ENCODE data around the gene CWC25.

DNA sequence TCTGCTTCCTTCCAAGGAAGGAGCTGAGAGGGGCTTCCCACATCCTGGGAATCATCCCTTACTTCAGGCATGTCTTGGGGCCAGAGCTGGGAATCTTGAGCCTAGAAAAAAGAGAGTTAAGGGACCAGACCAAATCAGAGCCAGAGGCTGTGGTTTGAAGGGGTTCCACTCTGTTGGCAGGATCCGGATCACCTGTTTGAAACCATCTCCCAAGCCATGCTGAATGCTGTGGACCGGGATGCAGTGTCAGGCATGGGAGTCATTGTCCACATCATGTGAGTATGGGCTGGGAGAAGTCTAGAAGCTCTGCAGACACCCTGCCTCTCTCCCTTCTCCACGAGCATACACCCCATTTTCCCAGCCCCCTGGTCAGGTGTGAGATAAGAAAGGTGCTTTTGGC, 62.9 kb downstream of the CWC25 start:
- TF ChIP-seq, protein P1, sequence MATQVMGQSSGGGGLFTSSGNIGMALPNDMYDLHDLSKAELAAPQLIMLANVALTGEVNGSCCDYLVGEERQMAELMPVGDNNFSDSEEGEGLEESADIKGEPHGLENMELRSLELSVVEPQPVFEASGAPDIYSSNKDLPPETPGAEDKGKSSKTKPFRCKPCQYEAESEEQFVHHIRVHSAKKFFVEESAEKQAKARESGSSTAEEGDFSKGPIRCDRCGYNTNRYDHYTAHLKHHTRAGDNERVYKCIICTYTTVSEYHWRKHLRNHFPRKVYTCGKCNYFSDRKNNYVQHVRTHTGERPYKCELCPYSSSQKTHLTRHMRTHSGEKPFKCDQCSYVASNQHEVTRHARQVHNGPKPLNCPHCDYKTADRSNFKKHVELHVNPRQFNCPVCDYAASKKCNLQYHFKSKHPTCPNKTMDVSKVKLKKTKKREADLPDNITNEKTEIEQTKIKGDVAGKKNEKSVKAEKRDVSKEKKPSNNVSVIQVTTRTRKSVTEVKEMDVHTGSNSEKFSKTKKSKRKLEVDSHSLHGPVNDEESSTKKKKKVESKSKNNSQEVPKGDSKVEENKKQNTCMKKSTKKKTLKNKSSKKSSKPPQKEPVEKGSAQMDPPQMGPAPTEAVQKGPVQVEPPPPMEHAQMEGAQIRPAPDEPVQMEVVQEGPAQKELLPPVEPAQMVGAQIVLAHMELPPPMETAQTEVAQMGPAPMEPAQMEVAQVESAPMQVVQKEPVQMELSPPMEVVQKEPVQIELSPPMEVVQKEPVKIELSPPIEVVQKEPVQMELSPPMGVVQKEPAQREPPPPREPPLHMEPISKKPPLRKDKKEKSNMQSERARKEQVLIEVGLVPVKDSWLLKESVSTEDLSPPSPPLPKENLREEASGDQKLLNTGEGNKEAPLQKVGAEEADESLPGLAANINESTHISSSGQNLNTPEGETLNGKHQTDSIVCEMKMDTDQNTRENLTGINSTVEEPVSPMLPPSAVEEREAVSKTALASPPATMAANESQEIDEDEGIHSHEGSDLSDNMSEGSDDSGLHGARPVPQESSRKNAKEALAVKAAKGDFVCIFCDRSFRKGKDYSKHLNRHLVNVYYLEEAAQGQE (IDR thresholded peaks at IDR 0.05; ENCODE audit: unreplicated experiment), result no peak
- no peak for TF ChIP-seq CREB1 (CRISPR knock-in tag; IDR thresholded peaks at IDR 0.05; ENCODE audit: low read depth)
- TF ChIP-seq, protein P2, sequence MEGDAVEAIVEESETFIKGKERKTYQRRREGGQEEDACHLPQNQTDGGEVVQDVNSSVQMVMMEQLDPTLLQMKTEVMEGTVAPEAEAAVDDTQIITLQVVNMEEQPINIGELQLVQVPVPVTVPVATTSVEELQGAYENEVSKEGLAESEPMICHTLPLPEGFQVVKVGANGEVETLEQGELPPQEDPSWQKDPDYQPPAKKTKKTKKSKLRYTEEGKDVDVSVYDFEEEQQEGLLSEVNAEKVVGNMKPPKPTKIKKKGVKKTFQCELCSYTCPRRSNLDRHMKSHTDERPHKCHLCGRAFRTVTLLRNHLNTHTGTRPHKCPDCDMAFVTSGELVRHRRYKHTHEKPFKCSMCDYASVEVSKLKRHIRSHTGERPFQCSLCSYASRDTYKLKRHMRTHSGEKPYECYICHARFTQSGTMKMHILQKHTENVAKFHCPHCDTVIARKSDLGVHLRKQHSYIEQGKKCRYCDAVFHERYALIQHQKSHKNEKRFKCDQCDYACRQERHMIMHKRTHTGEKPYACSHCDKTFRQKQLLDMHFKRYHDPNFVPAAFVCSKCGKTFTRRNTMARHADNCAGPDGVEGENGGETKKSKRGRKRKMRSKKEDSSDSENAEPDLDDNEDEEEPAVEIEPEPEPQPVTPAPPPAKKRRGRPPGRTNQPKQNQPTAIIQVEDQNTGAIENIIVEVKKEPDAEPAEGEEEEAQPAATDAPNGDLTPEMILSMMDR (conservative IDR thresholded peaks at IDR 0.05; ENCODE audit: low read depth in 2 of 2), result no peak
- TF ChIP-seq, protein P3, sequence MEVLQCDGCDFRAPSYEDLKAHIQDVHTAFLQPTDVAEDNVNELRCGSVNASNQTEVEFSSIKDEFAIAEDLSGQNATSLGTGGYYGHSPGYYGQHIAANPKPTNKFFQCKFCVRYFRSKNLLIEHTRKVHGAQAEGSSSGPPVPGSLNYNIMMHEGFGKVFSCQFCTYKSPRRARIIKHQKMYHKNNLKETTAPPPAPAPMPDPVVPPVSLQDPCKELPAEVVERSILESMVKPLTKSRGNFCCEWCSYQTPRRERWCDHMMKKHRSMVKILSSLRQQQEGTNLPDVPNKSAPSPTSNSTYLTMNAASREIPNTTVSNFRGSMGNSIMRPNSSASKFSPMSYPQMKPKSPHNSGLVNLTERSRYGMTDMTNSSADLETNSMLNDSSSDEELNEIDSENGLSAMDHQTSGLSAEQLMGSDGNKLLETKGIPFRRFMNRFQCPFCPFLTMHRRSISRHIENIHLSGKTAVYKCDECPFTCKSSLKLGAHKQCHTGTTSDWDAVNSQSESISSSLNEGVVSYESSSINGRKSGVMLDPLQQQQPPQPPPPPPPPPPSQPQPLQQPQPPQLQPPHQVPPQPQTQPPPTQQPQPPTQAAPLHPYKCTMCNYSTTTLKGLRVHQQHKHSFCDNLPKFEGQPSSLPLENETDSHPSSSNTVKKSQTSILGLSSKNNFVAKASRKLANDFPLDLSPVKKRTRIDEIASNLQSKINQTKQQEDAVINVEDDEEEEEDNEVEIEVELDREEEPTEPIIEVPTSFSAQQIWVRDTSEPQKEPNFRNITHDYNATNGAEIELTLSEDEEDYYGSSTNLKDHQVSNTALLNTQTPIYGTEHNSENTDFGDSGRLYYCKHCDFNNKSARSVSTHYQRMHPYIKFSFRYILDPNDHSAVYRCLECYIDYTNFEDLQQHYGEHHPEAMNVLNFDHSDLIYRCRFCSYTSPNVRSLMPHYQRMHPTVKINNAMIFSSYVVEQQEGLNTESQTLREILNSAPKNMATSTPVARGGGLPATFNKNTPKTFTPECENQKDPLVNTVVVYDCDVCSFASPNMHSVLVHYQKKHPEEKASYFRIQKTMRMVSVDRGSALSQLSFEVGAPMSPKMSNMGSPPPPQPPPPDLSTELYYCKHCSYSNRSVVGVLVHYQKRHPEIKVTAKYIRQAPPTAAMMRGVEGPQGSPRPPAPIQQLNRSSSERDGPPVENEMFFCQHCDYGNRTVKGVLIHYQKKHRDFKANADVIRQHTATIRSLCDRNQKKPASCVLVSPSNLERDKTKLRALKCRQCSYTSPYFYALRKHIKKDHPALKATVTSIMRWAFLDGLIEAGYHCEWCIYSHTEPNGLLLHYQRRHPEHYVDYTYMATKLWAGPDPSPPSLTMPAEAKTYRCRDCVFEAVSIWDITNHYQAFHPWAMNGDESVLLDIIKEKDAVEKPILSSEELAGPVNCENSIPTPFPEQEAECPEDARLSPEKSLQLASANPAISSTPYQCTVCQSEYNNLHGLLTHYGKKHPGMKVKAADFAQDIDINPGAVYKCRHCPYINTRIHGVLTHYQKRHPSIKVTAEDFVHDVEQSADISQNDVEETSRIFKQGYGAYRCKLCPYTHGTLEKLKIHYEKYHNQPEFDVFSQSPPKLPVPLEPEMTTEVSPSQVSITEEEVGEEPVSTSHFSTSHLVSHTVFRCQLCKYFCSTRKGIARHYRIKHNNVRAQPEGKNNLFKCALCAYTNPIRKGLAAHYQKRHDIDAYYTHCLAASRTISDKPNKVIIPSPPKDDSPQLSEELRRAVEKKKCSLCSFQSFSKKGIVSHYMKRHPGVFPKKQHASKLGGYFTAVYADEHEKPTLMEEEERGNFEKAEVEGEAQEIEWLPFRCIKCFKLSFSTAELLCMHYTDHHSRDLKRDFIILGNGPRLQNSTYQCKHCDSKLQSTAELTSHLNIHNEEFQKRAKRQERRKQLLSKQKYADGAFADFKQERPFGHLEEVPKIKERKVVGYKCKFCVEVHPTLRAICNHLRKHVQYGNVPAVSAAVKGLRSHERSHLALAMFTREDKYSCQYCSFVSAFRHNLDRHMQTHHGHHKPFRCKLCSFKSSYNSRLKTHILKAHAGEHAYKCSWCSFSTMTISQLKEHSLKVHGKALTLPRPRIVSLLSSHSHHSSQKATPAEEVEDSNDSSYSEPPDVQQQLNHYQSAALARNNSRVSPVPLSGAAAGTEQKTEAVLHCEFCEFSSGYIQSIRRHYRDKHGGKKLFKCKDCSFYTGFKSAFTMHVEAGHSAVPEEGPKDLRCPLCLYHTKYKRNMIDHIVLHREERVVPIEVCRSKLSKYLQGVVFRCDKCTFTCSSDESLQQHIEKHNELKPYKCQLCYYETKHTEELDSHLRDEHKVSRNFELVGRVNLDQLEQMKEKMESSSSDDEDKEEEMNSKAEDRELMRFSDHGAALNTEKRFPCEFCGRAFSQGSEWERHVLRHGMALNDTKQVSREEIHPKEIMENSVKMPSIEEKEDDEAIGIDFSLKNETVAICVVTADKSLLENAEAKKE (CRISPR knock-in tag; IDR thresholded peaks at IDR 0.05), result no peak

All from GM23338 (cell line).